SH-SY5Y (cell line): ENCODE results near the gene MASP2.

Source experiments
- GATA2 ChIP-seq: IDR thresholded peaks from 2 replicates; pipeline ENCODE4 v1.6.1; 2011; ENCODE audit warnings: mild to moderate bottlenecking, low read depth, low read length
- GATA3 ChIP-seq: IDR thresholded peaks from 2 replicates; pipeline ENCODE4 v1.6.1; 2011; ENCODE audit warnings: low read depth, mild to moderate bottlenecking, low read length, moderate library complexity

GRCh38 chr1:10989095-10989494, 57.9 kb downstream of the MASP2 start:
- TF ChIP-seq GATA3, result no peak
- TF ChIP-seq GATA2, result no peak
